ENCODE data around the gene GSTO2.

Gene GSTO2

GRCh38 chr10:104340641-104341040, 71.7 kb downstream of the GSTO2 start:
- no peak for DNase-seq (ENCODE audit: low read depth)

GRCh38 chr10:104342941-104343411, 74.0 kb downstream of the GSTO2 start:
- no peak for DNase-seq (ENCODE audit: low read depth)

- no peak for DNase-seq (ENCODE audit: low read depth)
Observed at GRCh38 chr10:104344219-104344618, 75.2 kb downstream of the GSTO2 start.

DNA sequence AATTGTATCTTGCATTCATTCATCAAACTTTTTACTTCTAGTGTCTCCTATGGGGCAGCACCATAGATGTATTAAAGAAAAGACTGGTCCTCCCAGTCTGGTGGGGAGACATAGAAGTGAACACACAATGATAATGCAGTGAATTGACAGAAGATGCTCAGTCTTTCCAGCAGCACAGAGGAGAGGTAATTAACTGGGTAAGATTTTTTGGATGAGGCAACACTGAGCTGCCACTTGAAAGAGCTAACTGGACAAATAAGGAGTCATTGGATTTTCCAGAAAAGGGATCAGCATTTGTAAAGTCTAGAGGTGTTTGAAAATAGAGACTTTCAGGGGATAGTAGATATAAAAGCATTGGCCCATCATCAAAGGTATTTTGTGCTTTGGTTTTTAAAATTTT, 76.5 kb downstream of the GSTO2 start:
- no peak for DNase-seq (ENCODE audit: low read depth)

DNA sequence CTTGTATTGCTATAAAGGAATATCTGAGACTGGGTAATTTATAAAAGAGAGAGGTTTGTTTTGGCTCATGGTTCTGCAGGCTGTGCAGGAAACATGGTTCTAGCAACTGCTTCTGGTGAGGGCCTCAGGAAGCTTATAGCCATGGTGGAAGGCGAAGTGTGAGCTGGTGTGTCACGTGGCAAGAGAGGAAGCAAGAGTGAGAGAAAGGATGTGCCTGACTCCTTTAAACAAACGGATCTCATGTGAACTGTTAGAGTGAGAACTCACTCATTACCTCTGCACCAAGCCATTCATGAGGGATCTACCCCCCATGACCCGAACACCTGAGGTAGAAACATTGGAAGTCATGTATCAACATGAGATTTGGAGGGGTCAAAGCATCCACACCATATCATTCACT, 77.0 kb downstream of the GSTO2 start:
- no peak for DNase-seq (ENCODE audit: low read depth)

- DNase-seq (ENCODE audit: low read depth): no peak
Observed at GRCh38 chr10:104347295-104348045, 78.5 kb downstream of the GSTO2 start.

- DNase-seq (ENCODE audit: low read depth): no peak
Observed at GRCh38 chr10:104348601-104349000, 79.6 kb downstream of the GSTO2 start.

- no peak for DNase-seq (ENCODE audit: low read depth)
Observed at GRCh38 chr10:104349623-104350126, 80.7 kb downstream of the GSTO2 start.

DNA sequence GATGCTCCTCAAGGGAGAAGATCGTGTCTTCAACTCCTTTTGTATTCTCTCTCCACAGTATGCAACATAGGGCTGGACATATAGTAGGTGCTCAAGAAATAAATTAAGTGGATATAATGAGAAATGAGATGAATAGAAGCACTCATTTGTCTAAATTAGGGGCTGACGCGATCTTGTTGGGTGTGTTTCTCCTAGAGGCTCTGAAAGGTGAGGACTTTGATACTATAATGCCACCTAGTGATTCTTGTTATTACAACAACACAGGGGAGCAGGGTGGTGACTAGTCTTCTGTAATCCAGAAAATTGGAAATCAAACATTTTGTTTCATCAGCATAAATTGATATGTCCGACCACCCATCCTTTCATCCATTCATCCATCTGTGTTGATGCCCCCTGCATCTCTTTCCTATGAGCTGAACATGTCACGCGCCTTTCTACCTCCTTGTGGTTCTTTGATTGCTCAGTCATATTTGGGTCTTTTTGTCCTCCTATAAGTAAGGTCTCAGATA, 81.2 kb downstream of the GSTO2 start:
- DNase-seq (ENCODE audit: low read depth): no peak

- no peak for DNase-seq (ENCODE audit: low read depth)
Observed at GRCh38 chr10:104351061-104351702, 82.2 kb downstream of the GSTO2 start.

DNA sequence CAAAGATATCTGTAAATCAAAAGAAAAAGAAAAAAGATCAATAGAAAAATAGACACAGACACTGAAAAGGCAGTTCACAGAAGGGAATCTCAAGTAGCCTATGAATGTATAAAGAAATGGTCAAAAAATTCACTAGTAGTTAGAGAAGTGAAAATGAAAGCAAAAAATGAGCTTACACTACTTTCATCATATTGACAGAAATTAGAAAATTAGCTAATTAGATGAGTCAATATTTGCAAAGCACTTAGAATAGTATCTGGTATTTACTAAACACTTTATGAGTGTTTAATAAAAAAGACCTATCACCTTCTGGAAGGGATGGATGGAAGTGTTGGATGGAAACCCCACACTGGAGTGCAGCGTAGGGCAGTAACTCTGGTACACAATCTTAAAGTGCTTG, 82.9 kb downstream of the GSTO2 start:
- DNase-seq (ENCODE audit: low read depth): no peak

DNA sequence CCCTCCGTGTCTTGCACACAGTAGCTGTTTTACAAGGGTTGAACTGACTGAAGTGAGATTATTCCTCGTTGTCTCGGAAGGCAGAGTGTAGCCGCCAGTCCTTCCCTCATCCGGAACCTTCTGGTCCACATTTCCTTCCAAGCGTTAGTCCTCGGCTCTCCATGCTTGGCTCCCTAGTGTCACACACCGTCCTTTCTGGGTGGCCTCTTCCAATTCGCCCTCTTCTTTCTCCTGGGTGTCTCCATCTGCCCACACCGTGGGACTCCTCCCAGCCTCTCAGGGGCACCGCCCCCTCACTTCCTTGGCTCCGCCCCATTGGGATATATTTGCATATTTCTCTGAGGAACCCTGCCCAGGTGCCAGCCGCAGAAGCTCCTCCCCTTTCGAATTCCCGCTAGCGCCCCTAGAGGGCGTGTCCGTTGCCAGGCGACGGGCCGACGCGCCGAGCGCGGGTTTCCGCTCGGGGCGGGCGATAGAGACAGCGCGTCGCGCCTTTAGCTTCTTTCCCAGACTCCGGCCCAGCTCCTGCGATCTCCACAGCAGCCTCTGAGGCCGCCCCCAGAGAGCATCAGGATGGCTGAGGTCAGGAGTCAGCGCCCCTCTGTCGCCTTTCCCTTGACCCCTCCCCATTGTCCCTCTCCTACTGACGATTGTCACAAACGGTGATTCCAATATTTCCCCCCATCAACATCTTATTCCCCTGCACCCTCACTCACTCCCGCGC, 84.5 kb downstream of the GSTO2 start, which contains the start of gene CFAP58:
Gene CFAP58, plus strand, starts transcription at position 509 of the 724 bp plus-strand sequence. Its CDS starts 65 bp downstream, at position 574.
- DNase-seq (ENCODE audit: low read depth): peak; percentile 84

All from activated T-helper 9 cell treated with anti-CD3 and anti-CD28 coated beads, Interleukin-2, amount 50 U/mL, for 16 hours (primary cell).